OCI-LY1 (cell line): ENCODE data around the gene PLEKHM1.
"Not testable (repeated sequence)": the region's sequence is repeated elsewhere in the genome, so short reads cannot be mapped to it uniquely, and the experiment has no call there.

ENCODE experiments used
- CTCF ChIP-seq: fragments of 200-600 bp; sonication (generic), shearing (Covaris generic); IDR thresholded peaks from 2 replicates; pipeline ENCODE4 v1.5.1; 2017; ENCODE audit warnings: mild to moderate bottlenecking, antibody characterized with exemption, low read length, moderate library complexity, mixed read lengths
- EZH2 ChIP-seq: fragments of 200-600 bp; sonication (generic), shearing (Covaris generic); IDR thresholded peaks from 2 replicates; pipeline ENCODE4 v1.8.0; 2017; ENCODE audit warnings: borderline replicate concordance, mixed run types, mild to moderate bottlenecking, antibody characterized with exemption, low read length, moderate library complexity, mixed read lengths

- not testable (repeated sequence) for TF ChIP-seq CTCF, EZH2
Observed at GRCh38 chr17:45500478-45500877, 10.0 kb upstream of the PLEKHM1 start.
